IPS-NIHi11 (cell line): Measurements from ENCODE around the gene ALDH1A1.

Source experiments
- DNase-seq: peaks from one replicate; pipeline ENCODE4 v3.0.0; 2012; ENCODE audit warnings: mixed read lengths, low spot score

The ALDH1A1 gene

GRCh38 chr9:72855890-72856523, 96.8 kb downstream of the ALDH1A1 start:
- DNase-seq: no peak

- no peak for DNase-seq
Measured at GRCh38 chr9:72855321-72855720, 97.5 kb downstream of the ALDH1A1 start.
